GM21717 (cell line): ENCODE results near the gene ZNF32.
A peak's percentile ranks its signal among the peaks of the same experiment; 100 is the strongest.

Experiments
- ATAC-seq: cut with Tn5 transposase; IDR thresholded peaks from one replicate; pipeline ENCODE4 v1.9.1; 2021; ENCODE audit warnings: mild to moderate bottlenecking, moderate library complexity; ENCODE audit not compliant: unreplicated experiment

Gene ZNF32

GRCh38 chr10:43648398-43649184 is at the start of gene ZNF32:
TSS of gene ZNF32 (minus strand) at chr10:43648881. CDS start at chr10:43646133, 2,748 bp downstream.
- ATAC-seq = peak; percentile 100

- no peak for ATAC-seq
These were observed 49.5 kb upstream of the ZNF32 start for GRCh38 chr10:43698156-43698555.

DNA sequence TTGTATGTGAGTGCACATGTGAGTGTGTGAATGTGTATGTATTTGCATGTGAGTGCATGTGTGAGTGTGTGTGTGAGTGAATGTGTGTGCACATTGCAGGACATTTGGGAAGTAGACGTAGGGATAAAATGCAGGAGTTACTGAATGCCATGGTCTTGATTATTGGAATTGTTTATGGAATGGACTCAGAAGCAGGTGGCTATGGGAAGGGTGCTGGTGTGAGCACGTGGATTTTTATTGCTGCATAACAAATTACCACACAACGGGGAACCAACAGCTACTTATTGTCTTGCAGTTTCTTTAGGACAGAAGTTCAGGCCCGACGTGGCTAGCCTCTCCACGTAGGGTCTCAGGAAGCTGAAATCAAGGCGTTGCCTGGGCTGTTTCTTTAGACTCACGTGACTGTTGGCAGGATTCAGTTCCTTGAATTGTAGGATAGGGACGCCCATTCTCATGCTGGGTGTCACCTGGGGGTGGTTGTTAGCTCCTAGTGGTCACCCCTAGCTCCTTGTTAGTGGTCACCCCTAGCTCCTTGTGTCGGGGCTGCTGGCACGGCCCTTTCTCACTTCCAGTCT is 48.3 kb upstream of the ZNF32 start:
- no peak for ATAC-seq

- ATAC-seq = no peak
These were observed 47.0 kb upstream of the ZNF32 start for GRCh38 chr10:43695730-43696129.

GRCh38 chr10:43695321-43695720 is 46.6 kb upstream of the ZNF32 start:
- ATAC-seq = no peak

DNA sequence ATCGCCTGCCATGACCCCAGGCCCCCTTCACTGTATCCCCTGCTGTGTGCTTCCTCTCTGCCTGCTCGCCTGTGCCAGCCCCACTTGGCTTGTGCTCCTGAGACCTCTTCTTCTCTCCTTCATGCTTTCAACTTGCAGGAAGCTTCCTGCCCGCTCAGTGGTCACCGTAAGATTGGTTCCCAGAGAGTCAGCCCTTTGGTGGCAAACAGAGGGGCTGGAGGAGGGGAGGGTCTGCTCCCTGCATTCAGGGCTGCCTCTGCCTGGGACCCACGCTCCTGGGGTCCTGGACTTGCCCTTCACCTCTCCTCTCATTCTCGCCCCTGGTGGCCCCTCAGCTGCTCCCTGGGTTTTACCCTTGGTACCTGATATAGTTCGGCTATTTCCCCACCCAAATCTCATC is 45.8 kb upstream of the ZNF32 start:
- ATAC-seq = no peak

GRCh38 chr10:43693602-43694001 is 44.9 kb upstream of the ZNF32 start:
- ATAC-seq = no peak

GRCh38 chr10:43692051-43692825 is 43.6 kb upstream of the ZNF32 start:
- no peak for ATAC-seq

GRCh38 chr10:43691485-43691884 is 42.8 kb upstream of the ZNF32 start:
- ATAC-seq = no peak

DNA sequence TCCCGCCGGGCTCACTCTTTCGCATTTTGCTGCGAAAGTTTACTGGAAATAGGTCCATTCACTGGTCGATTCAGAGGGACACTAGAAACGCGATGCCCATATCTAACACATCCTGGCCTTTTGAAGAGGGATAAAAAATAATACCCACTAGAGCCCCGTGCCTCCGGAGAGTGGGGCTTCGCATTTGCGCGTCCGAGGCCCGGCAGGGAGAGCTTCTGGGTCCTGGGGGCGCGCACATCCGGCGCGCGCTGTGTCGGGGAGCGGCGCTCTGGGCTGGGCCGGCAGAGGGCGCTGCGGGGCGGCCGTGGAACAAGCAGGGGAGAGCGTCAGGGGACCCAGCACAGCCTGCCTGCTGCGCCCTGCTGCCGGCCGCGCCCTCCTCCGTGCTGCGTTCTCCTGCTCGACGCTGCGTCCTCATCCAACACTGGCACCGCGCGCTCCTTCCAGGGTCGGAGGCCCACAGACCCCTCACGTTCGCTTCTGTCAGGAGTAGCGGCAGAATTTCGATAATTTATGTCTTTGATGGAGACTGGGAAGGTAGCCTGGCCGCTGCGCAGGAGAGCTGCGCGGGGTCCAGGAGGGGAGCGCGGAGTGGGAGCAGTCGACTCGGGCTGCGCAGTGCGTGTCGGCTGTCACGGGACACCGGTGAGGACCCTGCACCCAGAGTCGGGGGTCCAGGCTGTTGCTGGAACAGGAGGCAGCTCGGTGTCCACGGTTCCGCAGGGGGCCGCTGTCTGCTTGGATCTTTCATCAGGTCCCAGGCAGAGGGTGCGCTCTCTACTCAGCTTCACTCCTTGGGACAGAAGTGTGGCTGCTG is 41.5 kb upstream of the ZNF32 start:
- peak; percentile 97 for ATAC-seq

GRCh38 chr10:43689618-43689954 is 40.9 kb upstream of the ZNF32 start:
- no peak for ATAC-seq

DNA sequence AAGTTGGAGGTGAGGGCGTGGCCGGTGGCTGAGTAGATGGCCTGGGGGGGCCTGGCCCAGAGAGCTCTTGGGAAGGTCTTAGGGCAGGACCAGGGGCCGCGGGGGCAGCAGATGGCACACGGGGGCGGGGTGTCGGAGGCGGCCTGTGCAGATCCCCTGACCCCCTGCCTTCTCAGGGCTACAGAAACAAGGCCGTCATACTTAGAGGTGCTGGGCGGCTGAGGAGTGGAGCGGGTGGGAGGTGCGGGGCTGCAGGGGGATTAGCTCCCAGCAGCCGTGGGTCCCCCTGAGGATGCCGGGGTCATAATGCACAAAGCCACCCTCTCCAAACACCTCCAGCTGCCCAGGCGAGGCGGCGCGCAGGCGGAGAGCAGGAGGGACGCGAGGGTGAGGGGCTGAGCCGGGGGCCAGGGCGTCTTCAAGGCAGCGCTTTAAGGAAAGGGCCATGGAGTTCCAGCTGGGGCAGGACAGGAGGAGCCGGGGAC is 40.4 kb upstream of the ZNF32 start:
- ATAC-seq = no peak

GRCh38 chr10:43688348-43688892 is 39.7 kb upstream of the ZNF32 start:
- no peak for ATAC-seq

DNA sequence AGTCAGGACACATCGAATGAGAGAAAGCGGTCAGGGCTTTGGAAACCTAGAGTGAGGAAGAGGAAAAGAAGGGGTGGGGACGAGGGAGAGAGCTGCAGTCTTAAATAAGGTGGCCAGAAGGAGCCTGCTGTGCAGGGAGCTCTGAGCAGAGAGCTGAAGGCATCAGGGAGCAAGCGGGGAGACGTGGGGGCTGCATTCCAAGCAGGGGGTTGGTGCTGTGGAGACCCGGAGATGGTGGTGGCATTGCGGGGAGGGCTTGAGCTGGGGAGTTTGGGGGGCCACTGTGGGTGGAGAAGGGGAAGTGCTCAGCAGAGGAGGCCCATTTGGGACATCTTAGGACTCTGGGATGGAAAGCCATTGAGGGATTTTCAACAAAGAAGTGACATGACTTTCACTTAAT is 38.7 kb upstream of the ZNF32 start:
- no peak for ATAC-seq

- no peak for ATAC-seq
These were observed 37.7 kb upstream of the ZNF32 start for GRCh38 chr10:43686414-43686813.

GRCh38 chr10:43685744-43686143 is 37.1 kb upstream of the ZNF32 start:
- no peak for ATAC-seq

- no peak for ATAC-seq
These were observed 35.5 kb upstream of the ZNF32 start for GRCh38 chr10:43684292-43684559.

- ATAC-seq = no peak
These were observed 35.0 kb upstream of the ZNF32 start for GRCh38 chr10:43683451-43684291.

DNA sequence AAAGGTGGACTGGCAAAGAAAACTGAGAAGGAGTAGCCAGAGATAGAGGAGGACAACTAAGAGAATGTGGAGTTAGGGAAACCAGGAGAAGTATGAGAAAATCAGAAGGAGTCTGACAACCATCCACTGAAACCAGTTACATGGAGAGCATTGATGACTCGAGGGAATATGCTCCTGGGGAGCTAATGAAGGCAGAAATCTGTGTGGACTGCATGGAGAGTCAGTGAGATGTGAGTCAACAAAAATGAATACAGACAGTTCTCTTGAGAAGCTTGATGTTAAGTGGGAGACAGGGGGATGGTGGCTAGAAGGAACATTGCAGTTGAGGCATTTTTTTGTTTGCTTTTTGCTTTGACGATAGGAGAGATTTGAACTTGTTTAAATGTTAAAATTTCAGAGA is 34.3 kb upstream of the ZNF32 start:
- no peak for ATAC-seq

GRCh38 chr10:43681721-43682120 is 33.0 kb upstream of the ZNF32 start:
- ATAC-seq = no peak
